GM10266 (cell line): ENCODE results near the gene CLCN1.

ENCODE experiments used
- DNase-seq: peaks from one replicate; pipeline ENCODE4 v3.0.0; 2012; ENCODE audit errors: extremely low spot score
- TF ChIP-seq, protein P1 (sequence below): IDR thresholded peaks from 2 replicates; pipeline ENCODE4 v1.5.1; 2012; ENCODE audit warnings: mild to moderate bottlenecking, low read depth; ENCODE audit not compliant: control insufficient read depth, insufficient read depth; ENCODE audit errors: missing control alignments

The CLCN1 gene

DNA sequence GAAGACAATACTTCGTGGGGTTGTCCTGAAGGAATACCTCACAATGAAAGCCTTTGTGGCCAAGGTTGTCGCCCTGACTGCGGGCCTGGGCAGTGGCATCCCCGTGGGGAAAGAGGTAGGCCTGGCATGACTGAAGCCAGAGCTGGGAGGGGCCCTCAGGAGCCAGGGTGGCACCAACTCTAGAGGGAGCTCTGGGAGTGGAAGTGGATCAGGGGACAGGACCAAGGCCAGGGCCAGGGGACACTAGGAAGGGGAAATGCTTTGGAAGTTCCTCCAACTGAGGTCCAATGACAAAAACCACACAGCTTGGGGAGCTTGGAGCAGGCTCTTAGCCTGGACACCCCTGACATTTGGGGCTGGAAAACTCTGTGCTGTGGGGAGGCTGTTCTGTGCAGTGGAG, 5.8 kb downstream of the CLCN1 start:
- no peak for DNase-seq
- TF ChIP-seq, protein P1, sequence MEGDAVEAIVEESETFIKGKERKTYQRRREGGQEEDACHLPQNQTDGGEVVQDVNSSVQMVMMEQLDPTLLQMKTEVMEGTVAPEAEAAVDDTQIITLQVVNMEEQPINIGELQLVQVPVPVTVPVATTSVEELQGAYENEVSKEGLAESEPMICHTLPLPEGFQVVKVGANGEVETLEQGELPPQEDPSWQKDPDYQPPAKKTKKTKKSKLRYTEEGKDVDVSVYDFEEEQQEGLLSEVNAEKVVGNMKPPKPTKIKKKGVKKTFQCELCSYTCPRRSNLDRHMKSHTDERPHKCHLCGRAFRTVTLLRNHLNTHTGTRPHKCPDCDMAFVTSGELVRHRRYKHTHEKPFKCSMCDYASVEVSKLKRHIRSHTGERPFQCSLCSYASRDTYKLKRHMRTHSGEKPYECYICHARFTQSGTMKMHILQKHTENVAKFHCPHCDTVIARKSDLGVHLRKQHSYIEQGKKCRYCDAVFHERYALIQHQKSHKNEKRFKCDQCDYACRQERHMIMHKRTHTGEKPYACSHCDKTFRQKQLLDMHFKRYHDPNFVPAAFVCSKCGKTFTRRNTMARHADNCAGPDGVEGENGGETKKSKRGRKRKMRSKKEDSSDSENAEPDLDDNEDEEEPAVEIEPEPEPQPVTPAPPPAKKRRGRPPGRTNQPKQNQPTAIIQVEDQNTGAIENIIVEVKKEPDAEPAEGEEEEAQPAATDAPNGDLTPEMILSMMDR, result peak; percentile 9

DNA sequence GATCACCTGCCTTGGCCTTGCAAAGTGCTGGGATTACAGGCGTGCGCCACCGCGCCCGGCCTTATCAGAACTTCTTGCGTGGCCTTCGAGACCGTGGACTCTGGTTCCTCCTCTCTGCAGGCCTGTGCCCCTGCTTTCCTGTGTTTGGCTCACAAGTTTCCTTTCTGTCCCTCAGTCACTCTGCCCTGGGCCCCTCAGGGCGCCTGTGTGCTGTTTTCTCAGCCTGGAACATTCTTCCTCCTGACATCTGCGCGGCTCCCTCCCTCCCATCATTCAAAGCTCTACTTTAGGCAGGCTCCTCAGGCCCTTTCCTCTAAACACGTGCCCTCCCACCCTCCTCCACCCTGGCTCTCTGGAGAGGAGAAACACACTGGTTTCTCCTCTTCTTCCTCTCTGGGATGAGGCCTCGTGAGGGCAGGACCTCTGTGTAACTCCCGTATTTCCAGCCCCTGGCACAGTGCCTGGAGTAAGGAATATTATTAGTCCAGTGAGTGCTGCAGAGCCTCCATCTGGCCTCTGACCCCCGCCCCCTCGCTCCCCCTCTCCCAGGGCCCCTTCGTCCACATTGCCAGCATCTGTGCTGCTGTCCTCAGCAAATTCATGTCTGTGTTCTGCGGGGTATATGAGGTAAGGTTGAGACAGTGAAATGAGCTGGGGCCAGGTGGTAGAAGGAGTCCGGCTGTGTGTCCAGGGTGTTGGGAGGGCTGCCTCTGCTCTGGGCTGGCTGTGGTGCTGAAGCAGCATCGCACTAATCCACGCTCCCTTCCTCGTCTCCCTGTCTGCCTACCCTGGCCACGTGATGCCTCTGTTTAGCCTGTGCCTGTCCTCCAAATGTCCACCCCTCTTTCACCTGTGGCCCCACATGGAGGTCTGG, 7.1 kb downstream of the CLCN1 start:
- TF ChIP-seq, protein P1, result no peak
- no peak for DNase-seq

DNA sequence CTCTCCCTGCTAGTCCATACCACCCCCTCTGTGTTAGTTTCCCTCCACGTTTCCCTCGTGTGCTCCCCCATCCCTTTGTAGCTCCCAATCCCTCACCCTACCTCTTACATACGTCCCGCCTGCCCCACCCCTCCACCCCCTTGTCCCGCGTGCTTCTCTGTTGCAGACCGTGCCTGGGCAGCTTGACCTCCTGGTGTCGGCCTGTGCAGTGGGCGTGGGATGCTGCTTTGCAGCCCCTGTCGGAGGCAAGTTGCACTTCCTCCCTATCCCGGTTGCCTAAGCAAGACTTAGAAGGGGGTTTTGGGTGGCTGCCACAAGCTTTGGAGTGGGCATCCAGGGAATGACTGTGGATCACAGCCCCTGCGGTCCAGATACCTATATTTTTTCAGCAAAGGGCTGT, 7.7 kb downstream of the CLCN1 start:
- no peak for DNase-seq
- TF ChIP-seq, protein P1, result no peak

DNA sequence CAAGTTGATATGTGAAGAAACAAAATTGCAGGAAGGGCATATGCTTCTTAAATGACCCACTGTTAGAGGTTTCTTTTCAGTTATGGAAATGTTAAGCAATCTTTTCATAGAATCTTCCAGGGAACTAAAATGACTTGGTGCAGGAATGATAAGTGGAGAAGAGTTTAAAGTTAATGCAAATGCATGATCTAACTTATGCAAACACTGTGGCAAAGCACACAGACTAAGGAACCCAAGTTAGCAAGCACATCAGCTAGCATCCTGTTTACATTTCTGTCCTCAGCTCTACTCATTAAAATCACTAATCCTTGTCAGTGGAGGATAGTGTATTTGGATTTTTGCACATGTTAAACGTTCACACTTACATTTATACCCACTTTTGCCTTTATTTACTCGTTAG, 9.3 kb downstream of the CLCN1 start:
- DNase-seq, result no peak
- TF ChIP-seq, protein P1, result no peak

DNA sequence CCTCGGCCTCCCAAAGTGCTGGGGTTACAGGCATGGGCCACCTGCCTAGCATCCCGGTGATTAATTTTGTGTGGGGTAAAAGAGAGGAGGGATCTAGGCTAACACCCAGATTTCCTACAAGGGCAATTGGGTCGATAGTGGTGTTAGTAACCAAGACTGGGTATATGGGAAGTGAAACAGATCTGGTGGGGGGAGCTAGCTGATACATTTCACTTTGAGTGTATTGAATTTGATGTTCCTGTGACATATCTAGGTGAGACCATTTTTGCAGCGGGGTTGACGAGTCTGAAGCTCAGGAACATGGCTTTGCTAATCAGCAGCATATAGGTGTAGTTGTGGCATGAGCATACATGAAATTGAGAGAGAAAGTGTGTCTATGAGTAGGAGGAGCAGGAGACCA, 12.0 kb downstream of the CLCN1 start:
- no peak for DNase-seq
- TF ChIP-seq, protein P1, result no peak

DNA sequence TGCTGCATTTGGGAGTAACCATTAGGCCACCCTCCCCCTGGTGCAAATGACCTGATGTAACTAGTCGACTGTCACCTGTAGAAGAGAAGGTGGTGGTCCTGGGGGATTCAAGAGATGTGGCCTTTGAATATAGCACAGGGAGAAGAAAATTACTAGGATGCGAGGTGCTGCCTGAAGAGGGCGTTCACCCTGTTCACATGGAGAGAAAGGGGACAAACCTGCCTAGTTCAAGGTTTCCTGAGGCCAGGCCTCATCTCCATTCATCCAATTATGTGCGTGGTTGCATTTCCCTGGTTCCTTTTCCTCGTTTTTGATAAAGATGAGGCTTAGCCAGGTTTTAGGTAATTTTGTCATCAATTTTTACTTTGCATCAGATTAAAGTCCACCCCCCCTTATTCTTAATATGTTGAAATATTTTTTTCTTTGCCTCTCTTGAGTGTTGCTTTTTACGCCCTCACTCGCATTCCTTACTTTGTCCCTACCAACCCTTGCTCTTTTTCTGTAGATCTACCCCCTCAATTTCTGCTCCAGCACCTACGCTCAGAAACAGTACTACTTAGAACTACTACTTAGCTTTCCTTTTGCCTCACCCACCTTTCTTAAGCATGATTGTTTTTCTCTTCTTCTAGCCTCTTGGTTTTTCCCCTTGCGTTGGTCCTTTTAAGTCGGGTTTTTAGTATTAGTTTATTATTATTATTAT, 13.7 kb downstream of the CLCN1 start:
- TF ChIP-seq, protein P1, result no peak
- DNase-seq, result no peak
